CD14-positive monocyte (primary cell): ENCODE results near the gene GJB2. TPM values are rescaled to one million over a fixed set of nuclear protein-coding genes. Genes with fewer than 3 reads are reported as not detected.
A peak's percentile ranks its signal among the peaks of the same experiment; 100 is the strongest.

ENCODE experiments used
- DNase-seq, 3 donors: peaks; one replicate each; pipeline ENCODE4 v3.0.0-alpha.2; 2011 to 2022
- H2AFZ ChIP-seq: 2 replicates; pipeline ENCODE4 v1.6.0; 2012; ENCODE audit warnings: mild to moderate bottlenecking, low read depth, low read length, inconsistent platforms; ENCODE audit not compliant: insufficient read depth, poor library complexity, severe bottlenecking
- H3K27ac ChIP-seq, 2 donors: 1 replicate in 1 of 2; 2 replicates in 1 of 2; pipeline ENCODE4 v1.5.1; 2012 to 2013; ENCODE audit warnings: low read length in 2 of 2, control low read depth in 1 of 2, inconsistent platforms in 1 of 2, low read depth in 1 of 2, mild to moderate bottlenecking in 1 of 2
- H3K27me3 ChIP-seq, 2 donors: one replicate each; pipeline versions ENCODE4 v1.6.0 to v1.6.1; 2011 to 2013; ENCODE audit warnings: low read length in 2 of 2; ENCODE audit not compliant: control insufficient read depth in 2 of 2, insufficient read depth in 2 of 2
- H3K36me3 ChIP-seq, 2 donors: replicated peaks in 1 of 2; 1 replicate in 1 of 2; 2 replicates in 1 of 2; pipeline versions ENCODE4 v1.5.1 to v1.6.1; 2012 to 2013; ENCODE audit warnings: low read length in 2 of 2, control low read depth in 1 of 2, inconsistent platforms in 1 of 2, mild to moderate bottlenecking in 1 of 2; ENCODE audit not compliant: insufficient read depth in 2 of 2, control insufficient read depth in 1 of 2
- H3K4me1 ChIP-seq, 2 donors: 1 replicate in 1 of 2; 2 replicates in 1 of 2; pipeline versions ENCODE4 v1.5.1 to v1.6.1; 2012 to 2013; ENCODE audit warnings: low read length in 2 of 2, control low read depth in 1 of 2, inconsistent platforms in 1 of 2, mild to moderate bottlenecking in 1 of 2, moderate library complexity in 1 of 2; ENCODE audit not compliant: insufficient read depth in 2 of 2, control insufficient read depth in 1 of 2
- H3K4me2 ChIP-seq: replicated peaks from 2 replicates; pipeline ENCODE3; 2012; ENCODE audit warnings: low read length, moderate library complexity, mild to moderate bottlenecking; ENCODE audit not compliant: poor library complexity, severe bottlenecking; ENCODE audit errors: extremely low read depth
- H3K4me3 ChIP-seq, 3 experiments: fragments of 200-600 bp in 1 of 3; sonication (generic) in 1 of 3; replicated peaks in 1 of 3; 1 replicate in 2 of 3; 2 replicates in 1 of 3; pipeline ENCODE4 v1.5.1; 2011 to 2013; ENCODE audit warnings: low read length in 3 of 3, mild to moderate bottlenecking in 3 of 3, control low read depth in 2 of 3, low read depth in 2 of 3, inconsistent platforms in 1 of 3, moderate library complexity in 1 of 3
- H3K79me2 ChIP-seq: 2 replicates; pipeline ENCODE4 v1.6.0; 2012; ENCODE audit warnings: mild to moderate bottlenecking, control low read depth, inconsistent platforms, low read length, moderate library complexity; ENCODE audit not compliant: insufficient read depth
- H3K9ac ChIP-seq: 2 replicates; pipeline ENCODE4 v1.6.0; 2017; ENCODE audit warnings: low read length, mild to moderate bottlenecking; ENCODE audit not compliant: insufficient read depth, poor library complexity, severe bottlenecking
- H3K9me3 ChIP-seq, 2 donors: replicated peaks in 1 of 2; 1 replicate in 1 of 2; 2 replicates in 1 of 2; pipeline versions ENCODE4 v1.5.1 to v1.6.1; 2012 to 2013; ENCODE audit warnings: low read length in 2 of 2, control low read depth in 1 of 2; ENCODE audit not compliant: control insufficient read depth in 1 of 2, insufficient read depth in 1 of 2
- H4K20me1 ChIP-seq: 2 replicates; pipeline ENCODE4 v1.6.0; 2012; ENCODE audit warnings: mild to moderate bottlenecking, low read length, control low read depth, moderate library complexity; ENCODE audit not compliant: insufficient read depth
- H3K27ac Mint-ChIP-seq, 7 donors: one replicate each; pipeline ENCODE4 v1.8.0; 2020; ENCODE audit warnings: mild to moderate bottlenecking in 7 of 7, mixed read lengths in 7 of 7, moderate library complexity in 6 of 7, inconsistent platforms in 2 of 7
- H3K27me3 Mint-ChIP-seq, 3 donors: one replicate each; pipeline ENCODE4 v1.8.0; 2021 to 2022; ENCODE audit warnings: low read depth in 3 of 3, mild to moderate bottlenecking in 3 of 3, mixed read lengths in 3 of 3, moderate library complexity in 3 of 3, inconsistent platforms in 1 of 3
- H3K36me3 Mint-ChIP-seq, 2 donors: one replicate each; pipeline ENCODE4 v1.8.0; 2020; ENCODE audit warnings: mixed read lengths in 2 of 2, inconsistent platforms in 1 of 2, mild to moderate bottlenecking in 1 of 2
- H3K4me1 Mint-ChIP-seq: one replicate; pipeline ENCODE4 v1.8.0; 2020; ENCODE audit warnings: mild to moderate bottlenecking, mixed read lengths
- H3K4me3 Mint-ChIP-seq, 2 donors: one replicate each; pipeline ENCODE4 v1.8.0; 2020; ENCODE audit warnings: mild to moderate bottlenecking in 2 of 2, mixed read lengths in 2 of 2, moderate library complexity in 1 of 2
- H3K9me3 Mint-ChIP-seq, 7 donors: one replicate each; pipeline ENCODE4 v1.8.0; 2020 to 2022; ENCODE audit warnings: mixed read lengths in 7 of 7, mild to moderate bottlenecking in 6 of 7, moderate library complexity in 6 of 7, inconsistent platforms in 2 of 7
- WGBS: methylation state at CpG from one replicate; pipeline ENCODE4 v1.1.5; 2013; ENCODE audit warnings: missing lambda C conversion rate; ENCODE audit not compliant: insufficient coverage; 5-methylcytosine and 5-hydroxymethylcytosine counted together
- intact Hi-C, 2 donors: fragments of 100-400 bp; cut with micrococcal nuclease; formaldehyde crosslinking; loops; one replicate each; pipeline versions ENCODE4 v1.15.0 to v1.15.1; 2023
- polyA plus RNA-seq, 3 donors: library from polyadenylated mRNA; depleted of rRNA in 1 of 3; unstranded in 2 of 3; stranded (reverse) in 1 of 3; fragments of 300-500 nt in 2 of 3; fragments of >200 nt in 1 of 3; fragmentation: Illumina TruSeq in 2 of 3; gene quantifications; 1 replicate in 2 of 3; 2 replicates in 1 of 3; pipeline ENCODE4 v1.2.3, GENCODE V29; 2012 to 2021
- TF ChIP-seq, protein P1 (sequence below): fragments of 200-600 bp; IDR thresholded peaks from one replicate; pipeline ENCODE4 v1.8.0; 2022; ENCODE audit warnings: antibody characterized with exemption, mild to moderate bottlenecking

The GJB2 gene
- polyA plus RNA-seq, 3 donors = 0.41 TPM; not detected in 2

- Histone ChIP-seq H3K27ac (no peak overlapping the region), H2AFZ (no peak overlapping the region), H3K27me3 (peaks cover 36 to 70% of the 10 kb centered on the region in 2 donors), H3K9ac (no peak overlapping the region), H3K4me3 (no peak overlapping the region), H3K4me1 (peaks cover 5 to 7% of the 10 kb centered on the region in 2 donors), H3K36me3 (no peaks in the 10 kb centered on the region), H3K79me2 (no peaks in the 10 kb centered on the region), H3K9me3 (peaks cover 0 to 4% of the 10 kb centered on the region in 2 donors), H3K4me2 (no peak overlapping the region), H4K20me1 (no peaks in the 10 kb centered on the region)
- DNase-seq = no peak
- TF ChIP-seq, protein P1, sequence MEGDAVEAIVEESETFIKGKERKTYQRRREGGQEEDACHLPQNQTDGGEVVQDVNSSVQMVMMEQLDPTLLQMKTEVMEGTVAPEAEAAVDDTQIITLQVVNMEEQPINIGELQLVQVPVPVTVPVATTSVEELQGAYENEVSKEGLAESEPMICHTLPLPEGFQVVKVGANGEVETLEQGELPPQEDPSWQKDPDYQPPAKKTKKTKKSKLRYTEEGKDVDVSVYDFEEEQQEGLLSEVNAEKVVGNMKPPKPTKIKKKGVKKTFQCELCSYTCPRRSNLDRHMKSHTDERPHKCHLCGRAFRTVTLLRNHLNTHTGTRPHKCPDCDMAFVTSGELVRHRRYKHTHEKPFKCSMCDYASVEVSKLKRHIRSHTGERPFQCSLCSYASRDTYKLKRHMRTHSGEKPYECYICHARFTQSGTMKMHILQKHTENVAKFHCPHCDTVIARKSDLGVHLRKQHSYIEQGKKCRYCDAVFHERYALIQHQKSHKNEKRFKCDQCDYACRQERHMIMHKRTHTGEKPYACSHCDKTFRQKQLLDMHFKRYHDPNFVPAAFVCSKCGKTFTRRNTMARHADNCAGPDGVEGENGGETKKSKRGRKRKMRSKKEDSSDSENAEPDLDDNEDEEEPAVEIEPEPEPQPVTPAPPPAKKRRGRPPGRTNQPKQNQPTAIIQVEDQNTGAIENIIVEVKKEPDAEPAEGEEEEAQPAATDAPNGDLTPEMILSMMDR = no peak
- WGBS = no CpG with 5 or more reads among the region's 2 CpGs
- Mint-ChIP-seq H3K27me3 (peaks cover 46 to 61% (median 53%) of the 10 kb centered on the region in 3 donors), H3K27ac (no peak overlapping the region), H3K9me3 (peaks cover 0 to 7% (median 2%) of the 10 kb centered on the region in 7 donors), H3K4me3 (peak overlapping the region in 1 of 2 donors; percentile 72), H3K36me3 (peaks cover 0 to 3% of the 10 kb centered on the region in 2 donors), H3K4me1 (peaks cover 9% of the 10 kb centered on the region)
- intact Hi-C loops = no loop called here
These were observed 54.9 kb downstream of the GJB2 start for GRCh38 chr13:20137875-20138274.

Other genes with a start within 250 kb of the GJB2 start
- gene ZMYM2, start 234.2 kb downstream of the GJB2 start, polyA plus RNA-seq = 10 to 100 TPM in 1 of 3 donors, 1 to 10 TPM in 2; 6.7 to 32.6 (median 8.5) TPM
- not detected for gene GJA3, start 31.9 kb downstream of the GJB2 start, polyA plus RNA-seq
- under 1 TPM in 1 of 3 donors, not detected in 2; 0.32 TPM for gene GJB6, start 39.4 kb upstream of the GJB2 start, polyA plus RNA-seq